OCI-LY1 (cell line): ENCODE data around the gene GPR42.

Experiments used
- H2AFZ ChIP-seq: fragments of 200-600 bp; sonication (generic), shearing (Covaris generic); 2 replicates; pipeline ENCODE4 v1.6.0; 2014; ENCODE audit warnings: antibody characterized with exemption, mild to moderate bottlenecking, low read length
- H3F3A ChIP-seq: fragments of 200-600 bp; sonication (generic), shearing (Covaris generic); 2 replicates; pipeline ENCODE4 v1.6.0; 2014; ENCODE audit warnings: mild to moderate bottlenecking, antibody characterized with exemption, low read length, moderate library complexity; ENCODE audit not compliant: insufficient read depth
- H3K27ac ChIP-seq: fragments of 200-600 bp; sonication (generic); 2 replicates; pipeline ENCODE4 v1.5.1; 2014; ENCODE audit warnings: low read length, mixed run types, mild to moderate bottlenecking, low read depth; ENCODE audit not compliant: poor library complexity, severe bottlenecking
- H3K27me3 ChIP-seq: fragments of 200-600 bp; sonication (generic); 2 replicates; pipeline ENCODE4 v1.6.0; 2014; ENCODE audit warnings: antibody characterized with exemption, mild to moderate bottlenecking, low read length, moderate library complexity; ENCODE audit not compliant: insufficient read depth
- H3K36me3 ChIP-seq: fragments of 200-600 bp; sonication (generic); 2 replicates; pipeline ENCODE4 v1.6.1; 2014; ENCODE audit warnings: mild to moderate bottlenecking, antibody characterized with exemption, low read length, moderate library complexity, mixed read lengths; ENCODE audit not compliant: insufficient read depth
- H3K4me1 ChIP-seq: fragments of 200-600 bp; sonication (generic); 2 replicates; pipeline ENCODE4 v1.5.1; 2014; ENCODE audit warnings: mild to moderate bottlenecking, low read length, moderate library complexity; ENCODE audit not compliant: insufficient read depth, severe bottlenecking
- H3K4me2 ChIP-seq: fragments of 200-600 bp; sonication (generic), shearing (Covaris generic); 2 replicates; pipeline ENCODE4 v1.6.1; 2014; ENCODE audit warnings: low read length
- H3K4me3 ChIP-seq: fragments of 200-600 bp; sonication (generic); 2 replicates; pipeline ENCODE4 v1.5.1; 2014; ENCODE audit warnings: low read length, low read depth, mild to moderate bottlenecking, mixed read lengths; ENCODE audit not compliant: poor library complexity, severe bottlenecking
- H3K79me2 ChIP-seq: fragments of 200-600 bp; shearing (Covaris generic); 2 replicates; pipeline ENCODE4 v1.6.1; 2016; ENCODE audit warnings: mixed run types, low read length, mixed read lengths; ENCODE audit not compliant: insufficient read depth
- H3K9ac ChIP-seq: fragments of 200-600 bp; sonication (generic), shearing (Covaris generic); 2 replicates; pipeline ENCODE4 v1.6.1; 2014; ENCODE audit warnings: mild to moderate bottlenecking, low read length, mixed read lengths
- H3K9me2 ChIP-seq: fragments of 200-600 bp; sonication (generic), shearing (Covaris generic); 2 replicates; pipeline ENCODE4 v1.6.1; 2014; ENCODE audit warnings: low read depth, mild to moderate bottlenecking, low read length, mixed read lengths
- H3K9me3 ChIP-seq: fragments of 200-600 bp; shearing (Covaris generic); 2 replicates; pipeline ENCODE4 v1.6.1; 2014; ENCODE audit warnings: low read length, mixed read lengths
- H4K20me1 ChIP-seq: fragments of 200-600 bp; sonication (generic), shearing (Covaris generic); 2 replicates; pipeline ENCODE4 v1.6.0; 2016; ENCODE audit warnings: mild to moderate bottlenecking, low read length; ENCODE audit not compliant: insufficient read depth
- EZH2 ChIP-seq: fragments of 200-600 bp; sonication (generic), shearing (Covaris generic); IDR thresholded peaks from 2 replicates; pipeline ENCODE4 v1.8.0; 2017; ENCODE audit warnings: borderline replicate concordance, mixed run types, mild to moderate bottlenecking, antibody characterized with exemption, low read length, moderate library complexity, mixed read lengths
- TF ChIP-seq, protein P1 (sequence below): fragments of 200-600 bp; sonication (generic), shearing (Covaris generic); IDR thresholded peaks from 2 replicates; pipeline ENCODE4 v1.5.1; 2017; ENCODE audit warnings: mild to moderate bottlenecking, antibody characterized with exemption, low read length, moderate library complexity, mixed read lengths

Gene GPR42

DNA sequence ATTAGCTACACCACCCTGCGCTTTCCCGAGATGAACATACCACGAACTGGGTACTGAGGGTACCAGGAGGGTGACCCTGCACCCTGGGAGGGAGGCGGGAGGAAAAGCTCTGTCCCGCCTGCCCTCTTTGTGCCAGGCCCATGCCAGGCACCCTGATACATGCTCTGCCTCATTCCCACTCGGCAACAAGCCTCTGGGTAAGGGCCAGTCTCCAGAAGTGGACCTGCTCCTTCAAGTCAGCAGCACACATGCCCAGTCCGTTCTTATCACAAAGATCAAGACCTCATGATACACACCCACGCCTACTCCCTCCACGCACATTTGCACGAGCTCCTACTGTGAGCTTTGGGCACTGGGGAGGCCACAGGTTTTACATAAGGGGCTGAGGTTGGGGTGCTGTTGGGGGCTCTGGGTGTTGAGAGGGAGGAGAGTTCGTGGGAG, 25.2 kb upstream of the GPR42 start:
- peaks cover 48% of the 10 kb centered on the region for H3K4me1 ChIP-seq
- H4K20me1 ChIP-seq: no peaks in the 10 kb centered on the region
- H3K4me2 ChIP-seq: no peak overlapping the region
- H3K9me2 ChIP-seq: no peaks in the 10 kb centered on the region
- H3K79me2 ChIP-seq: no peaks in the 10 kb centered on the region
- no peak for TF ChIP-seq EZH2
- TF ChIP-seq, protein P1, sequence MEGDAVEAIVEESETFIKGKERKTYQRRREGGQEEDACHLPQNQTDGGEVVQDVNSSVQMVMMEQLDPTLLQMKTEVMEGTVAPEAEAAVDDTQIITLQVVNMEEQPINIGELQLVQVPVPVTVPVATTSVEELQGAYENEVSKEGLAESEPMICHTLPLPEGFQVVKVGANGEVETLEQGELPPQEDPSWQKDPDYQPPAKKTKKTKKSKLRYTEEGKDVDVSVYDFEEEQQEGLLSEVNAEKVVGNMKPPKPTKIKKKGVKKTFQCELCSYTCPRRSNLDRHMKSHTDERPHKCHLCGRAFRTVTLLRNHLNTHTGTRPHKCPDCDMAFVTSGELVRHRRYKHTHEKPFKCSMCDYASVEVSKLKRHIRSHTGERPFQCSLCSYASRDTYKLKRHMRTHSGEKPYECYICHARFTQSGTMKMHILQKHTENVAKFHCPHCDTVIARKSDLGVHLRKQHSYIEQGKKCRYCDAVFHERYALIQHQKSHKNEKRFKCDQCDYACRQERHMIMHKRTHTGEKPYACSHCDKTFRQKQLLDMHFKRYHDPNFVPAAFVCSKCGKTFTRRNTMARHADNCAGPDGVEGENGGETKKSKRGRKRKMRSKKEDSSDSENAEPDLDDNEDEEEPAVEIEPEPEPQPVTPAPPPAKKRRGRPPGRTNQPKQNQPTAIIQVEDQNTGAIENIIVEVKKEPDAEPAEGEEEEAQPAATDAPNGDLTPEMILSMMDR: no peak
- H3K4me3 ChIP-seq: no peak overlapping the region
- H3K9ac ChIP-seq: no peak overlapping the region
- H3F3A ChIP-seq: no peaks in the 10 kb centered on the region
- no peaks in the 10 kb centered on the region for H3K9me3 ChIP-seq
- no peaks in the 10 kb centered on the region for H3K27me3 ChIP-seq
- H3K36me3 ChIP-seq: peaks cover 58% of the 10 kb centered on the region
- no peak overlapping the region for H2AFZ ChIP-seq
- H3K27ac ChIP-seq: peak overlapping the region; percentile 68

DNA sequence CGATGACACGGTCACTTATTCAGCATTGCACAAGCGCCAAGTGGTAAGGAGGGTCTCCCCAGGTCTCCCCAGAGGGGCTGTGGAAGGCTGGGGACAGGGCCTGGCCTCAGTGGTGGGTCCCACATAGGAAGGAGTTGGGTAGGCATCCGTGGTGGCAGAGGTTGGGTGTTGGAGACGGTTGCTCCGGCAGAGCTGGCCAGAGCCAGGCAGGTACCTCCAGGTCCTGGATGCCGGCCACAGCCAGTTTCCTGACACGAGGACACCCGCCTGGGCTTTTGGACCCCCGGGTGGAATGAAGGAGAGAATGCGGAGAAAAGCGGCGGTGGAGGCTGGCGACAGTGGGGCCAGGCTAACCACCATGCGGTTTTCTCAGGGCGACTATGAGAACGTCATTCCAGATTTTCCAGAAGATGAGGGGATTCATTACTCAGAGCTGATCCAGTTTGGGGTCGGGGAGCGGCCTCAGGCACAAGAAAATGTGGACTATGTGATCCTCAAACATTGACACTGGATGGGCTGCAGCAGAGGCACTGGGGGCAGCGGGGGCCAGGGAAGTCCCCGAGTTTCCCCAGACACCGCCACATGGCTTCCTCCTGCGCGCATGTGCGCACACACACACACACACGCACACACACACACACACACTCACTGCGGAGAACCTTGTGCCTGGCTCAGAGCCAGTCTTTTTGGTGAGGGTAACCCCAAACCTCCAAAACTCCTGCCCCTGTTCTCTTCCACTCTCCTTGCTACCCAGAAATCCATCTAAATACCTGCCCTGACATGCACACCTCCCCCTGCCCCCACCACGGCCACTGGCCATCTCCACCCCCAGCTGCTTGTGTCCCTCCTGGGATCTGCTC, 24.4 kb upstream of the GPR42 start:
- Histone ChIP-seq H3K4me1 (peaks cover 48% of the 10 kb centered on the region), H3K4me3 (no peak overlapping the region), H3K9ac (no peak overlapping the region), H3K27ac (peak overlapping the region; percentile 68), H3K36me3 (peaks cover 51% of the 10 kb centered on the region), H3K9me3 (no peaks in the 10 kb centered on the region), H3K9me2 (no peaks in the 10 kb centered on the region), H3K27me3 (no peaks in the 10 kb centered on the region), H3K79me2 (no peaks in the 10 kb centered on the region), H3K4me2 (no peak overlapping the region; the same call in 1 of the 2 replicates), H4K20me1 (no peaks in the 10 kb centered on the region), H3F3A (no peaks in the 10 kb centered on the region), H2AFZ (no peak overlapping the region)
- no peak for TF ChIP-seq EZH2
- TF ChIP-seq, protein P1: no peak

DNA sequence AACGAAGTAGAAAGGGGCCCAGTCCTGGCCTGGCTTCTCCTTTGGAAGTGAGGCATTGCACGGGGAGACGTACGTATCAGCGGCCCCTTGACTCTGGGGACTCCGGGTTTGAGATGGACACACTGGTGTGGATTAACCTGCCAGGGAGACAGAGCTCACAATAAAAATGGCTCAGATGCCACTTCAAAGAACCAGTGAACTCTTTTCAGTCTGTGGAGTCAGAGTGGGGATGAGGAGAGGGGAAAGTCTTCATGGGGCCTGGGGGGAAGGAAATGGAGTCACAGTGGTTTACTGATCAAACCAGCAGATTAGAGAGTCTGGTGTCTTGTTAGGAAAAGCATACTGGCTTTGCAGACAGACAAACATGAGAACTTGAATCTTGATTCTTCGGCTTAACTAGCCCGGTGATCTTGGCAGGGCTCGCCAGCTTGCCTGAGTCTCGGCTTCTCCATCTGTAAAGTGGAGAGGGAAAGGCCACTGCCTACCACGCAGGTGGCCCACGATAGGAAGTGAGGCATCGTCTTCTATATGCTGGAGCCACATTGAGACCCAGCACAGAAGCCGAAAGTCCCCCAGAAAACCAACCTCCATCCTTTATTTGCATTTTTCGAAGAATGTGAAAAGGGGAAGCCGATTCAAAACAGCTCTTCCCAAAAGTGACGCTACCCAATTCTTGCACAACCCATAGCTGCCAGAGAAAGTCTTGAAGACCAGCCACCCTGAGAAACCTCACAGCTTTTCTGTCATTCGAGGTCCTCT, 23.5 kb upstream of the GPR42 start, which contains the start of gene FFAR1:
Gene FFAR1, plus strand, starts transcription at position 732 of the 759 bp plus-strand sequence. CDS start 3,650 bp downstream, outside the sequence.
- H3K4me3 ChIP-seq: no peak within 1 kb of the TSS
- H3K27me3 ChIP-seq: no peaks in the 10 kb centered on the region
- H2AFZ ChIP-seq: no peak within 1 kb of the TSS
- H3K4me2 ChIP-seq: no peak within 1 kb of the TSS; the same call in 1 of the 2 replicates
- TF ChIP-seq, protein P1: no peak
- no peak for TF ChIP-seq EZH2
- no peaks in the 10 kb centered on the region for H3K9me2 ChIP-seq
- no peaks in the 10 kb centered on the region for H3K79me2 ChIP-seq
- no peaks in the 10 kb centered on the region for H3K9me3 ChIP-seq
- no peaks in the 10 kb centered on the region for H4K20me1 ChIP-seq
- H3K4me1 ChIP-seq: peaks cover 48% of the 10 kb centered on the region
- H3K9ac ChIP-seq: no peak within 1 kb of the TSS
- no peaks in the 10 kb centered on the region for H3F3A ChIP-seq
- H3K36me3 ChIP-seq: peaks cover 41% of the 10 kb centered on the region
- H3K27ac ChIP-seq: peak within 1 kb of the TSS; percentile 68
